Measurements from ENCODE around the gene NRG2. TPM values are rescaled to one million over a fixed set of nuclear protein-coding genes. Genes with fewer than 3 reads are reported as not detected.

The NRG2 gene
- total RNA-seq, 2 donors from 2014 or later, result 5.6 to 6.5 TPM

- no peaks in the 10 kb centered on the region for H3K27me3 ChIP-seq
- intact Hi-C loops (cut with DNase I), result no loop called here
- 49 to 59% methylated on average over 2 of the region's 2 CpGs for WGBS, 2 donors
- DNase-seq (no peak), ATAC-seq (no peak)
- no peak overlapping the region for H3K27ac ChIP-seq
- no peaks in the 10 kb centered on the region for H3K9me3 ChIP-seq
- H3K36me3 ChIP-seq (replicated peaks in 1 of 2; ENCODE audit: insufficient read depth in 1 of 2, low read depth in 2 of 2), result no peaks in the 10 kb centered on the region
- TF ChIP-seq CTCF (IDR thresholded peaks at IDR 0.05), result no peak
- H3K4me1 ChIP-seq, result peaks cover 15% of the 10 kb centered on the region
- no peak overlapping the region for H3K4me3 ChIP-seq
Observed at GRCh38 chr5:140004174-140004573, 38.9 kb downstream of the NRG2 start.

- no peak for DNase-seq
- no peaks in the 10 kb centered on the region for H3K27me3 ChIP-seq
- intact Hi-C loops (cut with DNase I), result no loop called here
- H3K27ac ChIP-seq, result no peak overlapping the region
- no peaks in the 10 kb centered on the region for H3K9me3 ChIP-seq
- ATAC-seq, result no peak
- peaks cover 15% of the 10 kb centered on the region for H3K4me1 ChIP-seq
- no peak for TF ChIP-seq CTCF (IDR thresholded peaks at IDR 0.05)
- TF ChIP-seq POLR2A (IDR thresholded peaks at IDR 0.05), result no peak
- H3K36me3 ChIP-seq (replicated peaks in 1 of 2; ENCODE audit: insufficient read depth in 1 of 2, low read depth in 2 of 2), result no peaks in the 10 kb centered on the region
- H3K4me3 ChIP-seq, result no peak overlapping the region
- 85 to 93% methylated on average over 1 of the region's 1 CpG for WGBS, 2 donors
Observed at GRCh38 chr5:140003519-140003918, 39.6 kb downstream of the NRG2 start.

- intact Hi-C loops (cut with DNase I), result no loop called here
Observed at GRCh38 chr5:140000332-140000731, 42.8 kb downstream of the NRG2 start.

GRCh38 chr5:139998837-139999236 is 44.3 kb downstream of the NRG2 start:
- DNase-seq (no peak), ATAC-seq (no peak)
- Histone ChIP-seq H3K36me3 (replicated peaks in 1 of 2; ENCODE audit: insufficient read depth in 1 of 2, low read depth in 2 of 2) (no peaks in the 10 kb centered on the region), H3K27me3 (no peaks in the 10 kb centered on the region), H3K4me1 (peaks cover 15% of the 10 kb centered on the region), H3K27ac (no peak overlapping the region), H3K4me3 (no peak overlapping the region), H3K9me3 (no peaks in the 10 kb centered on the region)
- 84 to 85% methylated on average over 3 of the region's 3 CpGs for WGBS, 2 donors
- intact Hi-C loops (cut with DNase I), result no loop called here
- TF ChIP-seq POLR2A (IDR thresholded peaks at IDR 0.05) (no peak), CTCF (IDR thresholded peaks at IDR 0.05) (no peak)

More at GRCh38 chr5:140000332-140000731, 42.8 kb downstream of the NRG2 start:
- H3K9me3 ChIP-seq, result no peaks in the 10 kb centered on the region
- H3K27me3 ChIP-seq, result no peaks in the 10 kb centered on the region
- no peaks in the 10 kb centered on the region for H3K36me3 ChIP-seq (replicated peaks in 1 of 2; ENCODE audit: insufficient read depth in 1 of 2, low read depth in 2 of 2)
- peaks cover 15% of the 10 kb centered on the region for H3K4me1 ChIP-seq
- DNase-seq, result peak; percentile 75 to 95 (median 92)
- ATAC-seq, result peak; percentile 90
- peak overlapping the region; percentile 47 to 59 (median 52) for H3K27ac ChIP-seq
- TF ChIP-seq POLR2A (IDR thresholded peaks at IDR 0.05) (no peak), CTCF (IDR thresholded peaks at IDR 0.05) (no peak)
- WGBS, 2 donors, result 17 to 23% methylated on average over 8 to 10 of the region's 10 CpGs
- H3K4me3 ChIP-seq, result no peak overlapping the region

GRCh38 chr5:139997276-139997675 is 45.8 kb downstream of the NRG2 start:
- Histone ChIP-seq H3K27ac (no peak overlapping the region), H3K4me3 (no peak overlapping the region), H3K9me3 (no peaks in the 10 kb centered on the region), H3K27me3 (no peaks in the 10 kb centered on the region), H3K4me1 (peaks cover 15% of the 10 kb centered on the region), H3K36me3 (replicated peaks in 1 of 2; ENCODE audit: insufficient read depth in 1 of 2, low read depth in 2 of 2) (no peaks in the 10 kb centered on the region)
- TF ChIP-seq POLR2A (IDR thresholded peaks at IDR 0.05) (no peak), CTCF (IDR thresholded peaks at IDR 0.05) (no peak)
- WGBS, 2 donors, result 95 to 96% methylated on average over 1 of the region's 1 CpG
- no peak for ATAC-seq
- DNase-seq, result no peak
- intact Hi-C loops (cut with DNase I), result no loop called here

Measured in body of pancreas (tissue), 4 donors.